GM19239 (cell line): ENCODE measurements around the gene METTL15.
"Not testable (repeated sequence)": the region's sequence is repeated elsewhere in the genome, so short reads cannot be mapped to it uniquely, and the experiment has no call there.

Experiments used
- DNase-seq: peaks from one replicate; pipeline ENCODE4 v3.0.0; 2011; ENCODE audit warnings: low spot score; ENCODE audit not compliant: insufficient read length
- FAIRE-seq: peaks from 2 replicates; lab custom pipeline; 2011; peaks lifted over from hg19 to GRCh38; lab: Jason Lieb, UNC

The METTL15 gene

DNA sequence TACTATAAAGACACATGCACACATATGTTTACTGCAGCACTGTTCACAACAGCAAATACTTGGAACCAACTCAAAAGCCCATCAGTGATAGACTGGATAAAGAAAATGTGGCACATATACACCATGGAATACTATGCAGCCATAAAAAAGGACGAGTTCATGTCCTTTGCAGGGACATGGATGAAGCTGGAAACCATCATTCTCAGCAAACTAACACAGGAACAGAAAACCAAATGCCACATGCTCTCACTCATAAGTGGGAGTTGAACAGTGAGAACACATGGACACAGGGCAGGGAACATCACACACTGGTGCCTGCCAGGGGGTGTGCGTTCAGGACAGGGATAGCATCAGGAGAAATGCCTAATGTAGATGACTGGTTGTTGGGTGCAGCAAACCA lies 164.1 kb downstream of the METTL15 start:
- not testable (repeated sequence) for DNase-seq, FAIRE-seq

DNA sequence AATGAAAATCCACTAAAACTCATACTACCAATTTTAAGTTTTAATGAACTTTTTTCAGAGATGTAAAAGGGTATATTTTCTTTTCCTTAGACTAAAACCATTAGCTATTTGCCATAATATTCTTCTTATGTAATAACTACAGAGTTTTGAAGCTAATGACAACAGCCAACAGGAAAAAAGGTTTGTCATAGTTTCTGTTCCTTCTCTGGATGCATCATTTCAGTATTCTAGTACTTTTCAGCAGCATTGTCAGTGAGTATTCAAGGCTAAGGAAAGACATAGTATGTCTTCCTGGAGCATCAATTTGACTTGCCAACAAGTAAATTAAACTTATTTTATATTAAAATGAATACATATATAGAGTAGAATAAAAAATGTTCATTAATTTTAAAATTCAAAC lies 166.0 kb downstream of the METTL15 start:
- DNase-seq (no peak), FAIRE-seq (no peak)

- DNase-seq: no peak
- FAIRE-seq: no peak
Measured at GRCh38 chr11:28284196-28284595, 176.0 kb downstream of the METTL15 start.

GRCh38 chr11:28289444-28289843 lies 181.3 kb downstream of the METTL15 start:
- FAIRE-seq (no peak), DNase-seq (no peak)

DNA sequence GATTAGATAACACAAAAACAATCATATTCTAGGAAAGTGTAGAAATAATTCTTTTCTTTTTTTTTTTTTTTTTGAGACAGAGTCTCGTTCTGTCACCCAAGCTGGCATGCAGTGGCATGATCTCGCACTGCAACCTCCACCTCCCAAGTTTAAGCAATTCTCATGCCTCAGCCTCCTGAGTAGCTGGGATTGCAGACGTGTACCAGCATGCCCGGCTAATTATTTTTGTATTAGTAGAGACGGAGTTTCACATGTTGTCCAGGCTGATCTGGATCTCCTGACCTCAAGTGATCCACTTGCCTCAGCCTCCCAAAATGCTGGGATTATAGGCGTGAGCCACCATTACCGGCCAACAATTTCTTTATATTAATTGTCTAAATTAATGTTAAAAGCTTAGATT lies 182.8 kb downstream of the METTL15 start:
- not testable (repeated sequence) for FAIRE-seq

DNA sequence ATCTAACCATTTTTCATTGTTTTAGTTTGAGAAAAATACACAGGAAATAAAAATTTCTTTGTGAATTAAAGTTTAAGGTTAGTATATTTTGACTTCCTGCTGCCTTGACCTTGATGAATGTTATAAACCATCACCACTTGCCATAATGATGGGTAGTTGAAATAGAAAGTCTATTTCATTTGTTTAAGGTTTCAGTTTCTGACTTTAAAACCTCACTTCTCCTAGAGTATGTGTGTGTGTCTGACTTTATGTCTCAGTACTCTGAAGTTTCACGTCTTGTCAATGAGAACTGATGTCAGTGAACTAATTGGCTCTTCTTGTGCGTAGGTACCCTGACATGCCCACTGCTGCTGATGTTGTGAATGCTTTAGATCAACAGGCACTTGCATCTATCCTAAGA lies 188.2 kb downstream of the METTL15 start:
- peak; percentile 69 for FAIRE-seq
- DNase-seq: peak; percentile 1

More for the DNA sequence above, 182.8 kb downstream of the METTL15 start:
- not testable (repeated sequence) for DNase-seq

DNA sequence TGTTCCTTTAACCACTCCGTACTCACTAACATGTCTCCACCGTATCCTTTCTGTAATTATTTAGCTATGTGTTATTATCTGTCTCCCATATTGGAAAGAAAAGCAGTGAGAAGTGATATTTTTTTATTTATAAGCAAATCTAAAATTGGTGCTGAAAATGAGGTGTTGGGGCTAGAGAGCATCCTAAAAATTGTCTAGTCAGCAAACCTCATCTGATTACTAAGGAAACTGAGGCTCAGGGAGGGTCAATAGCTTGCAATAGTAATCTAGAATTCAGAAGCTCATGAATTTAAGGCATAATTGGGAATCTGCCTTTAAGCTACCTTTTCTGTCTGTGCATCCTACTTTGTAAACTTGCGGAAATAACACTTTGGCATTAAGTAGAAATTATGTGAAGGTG lies 190.0 kb downstream of the METTL15 start:
- DNase-seq: no peak
- no peak for FAIRE-seq

DNA sequence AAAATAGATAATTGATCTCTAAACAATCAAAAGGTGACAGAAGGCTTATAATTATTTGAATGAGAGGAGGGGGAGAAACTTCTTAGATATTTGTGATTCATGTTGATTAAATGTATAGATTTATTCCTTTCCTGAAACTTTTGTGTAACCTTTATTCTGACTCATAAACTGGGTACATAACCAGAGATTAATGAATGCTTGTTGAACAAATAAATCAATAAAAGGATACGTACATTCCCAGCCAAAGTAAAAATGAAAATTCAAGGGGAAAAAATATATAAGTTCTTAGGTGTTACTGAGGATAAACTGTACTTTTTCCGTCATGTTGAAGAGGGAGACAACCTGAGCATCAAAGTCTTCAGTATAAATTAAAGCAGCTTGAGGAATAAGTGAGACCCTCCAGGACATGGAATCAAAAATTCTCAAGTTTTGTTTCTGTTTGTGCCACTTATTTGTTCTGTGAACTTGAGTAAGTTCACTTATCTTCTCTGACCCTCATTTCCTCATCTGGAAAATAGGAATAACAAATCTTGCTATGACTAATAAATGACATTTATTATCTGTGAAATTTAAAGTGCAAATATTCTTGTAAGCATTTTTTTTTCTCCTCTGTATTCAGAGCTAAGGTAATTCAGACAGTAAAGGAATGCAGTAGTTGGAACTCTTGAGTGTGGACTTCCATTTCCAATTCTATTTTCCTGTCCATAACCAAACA lies 195.4 kb downstream of the METTL15 start:
- FAIRE-seq (no peak), DNase-seq (no peak)

- DNase-seq (no peak), FAIRE-seq (no peak)
Measured at GRCh38 chr11:28315440-28315839, 207.3 kb downstream of the METTL15 start.

GRCh38 chr11:28318871-28319270 lies 210.7 kb downstream of the METTL15 start:
- FAIRE-seq: no peak
- DNase-seq: no peak

DNA sequence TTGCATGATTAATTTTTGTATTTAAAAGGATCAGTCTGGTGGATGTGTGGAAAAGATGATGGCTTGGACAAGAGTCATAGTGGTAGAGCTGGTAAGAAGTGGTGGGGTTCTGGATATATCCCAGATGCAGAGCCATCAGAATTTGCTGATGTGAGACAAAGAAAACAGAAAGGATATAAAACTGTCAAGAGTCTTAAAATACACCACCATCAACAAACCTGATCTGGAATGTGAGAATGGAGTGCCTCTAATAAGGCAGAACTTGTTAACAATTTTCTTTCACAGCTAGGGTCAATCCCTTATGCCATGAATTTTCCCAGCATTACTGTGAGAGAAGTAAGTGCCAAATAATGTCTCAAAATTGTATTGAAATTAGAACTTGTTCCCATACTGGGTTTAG lies 215.4 kb downstream of the METTL15 start:
- DNase-seq (no peak), FAIRE-seq (no peak)

DNA sequence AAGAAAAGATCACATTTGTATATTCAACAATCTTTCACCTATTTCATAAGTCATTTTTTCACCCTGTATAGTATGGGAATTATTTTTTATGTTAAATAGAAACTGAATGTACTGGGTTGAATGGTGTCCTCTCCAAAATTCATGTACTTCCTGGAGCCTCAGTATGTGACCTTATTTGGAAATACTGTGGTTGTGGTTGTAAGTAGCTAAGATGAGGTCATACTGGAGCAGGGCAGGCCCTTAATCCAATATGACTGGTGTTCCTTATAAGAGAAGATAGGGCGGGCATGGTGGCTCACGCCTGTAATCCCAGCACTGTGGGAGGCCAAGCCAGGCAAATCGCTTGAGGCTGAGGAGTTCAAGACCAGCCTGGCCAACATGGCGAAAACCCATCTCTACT lies 224.2 kb downstream of the METTL15 start:
- DNase-seq: not testable (repeated sequence)
- peak; percentile 61 for FAIRE-seq

GRCh38 chr11:28337701-28338100 lies 229.5 kb downstream of the METTL15 start:
- DNase-seq (no peak), FAIRE-seq (no peak)

GRCh38 chr11:28338371-28338770 lies 230.2 kb downstream of the METTL15 start:
- no peak for DNase-seq
- no peak for FAIRE-seq

- DNase-seq: no peak
Measured at GRCh38 chr11:28339488-28339887, 231.3 kb downstream of the METTL15 start.

DNA sequence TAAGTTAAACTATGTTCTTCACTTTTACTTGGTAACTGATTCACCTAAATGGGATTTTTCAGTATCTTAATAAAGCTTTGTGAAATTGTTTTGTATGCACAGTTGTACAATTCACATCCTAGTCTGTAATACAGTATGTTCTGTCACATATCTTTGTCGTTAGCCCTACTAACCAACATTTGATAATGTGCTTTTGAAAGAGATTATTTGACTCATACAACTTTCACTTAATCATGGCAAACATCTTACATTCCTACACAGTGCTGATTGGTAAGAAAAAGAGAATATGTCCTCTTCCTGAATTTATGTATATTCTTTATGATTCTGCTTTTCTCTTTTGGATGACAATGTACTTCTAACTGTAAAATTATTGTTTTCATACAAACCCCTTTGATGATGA lies 234.5 kb downstream of the METTL15 start:
- FAIRE-seq: no peak
- no peak for DNase-seq

More at GRCh38 chr11:28339488-28339887, 231.3 kb downstream of the METTL15 start:
- FAIRE-seq: no peak

- FAIRE-seq (no peak), DNase-seq (no peak)
Measured at GRCh38 chr11:28343304-28344233, 235.4 kb downstream of the METTL15 start.

- DNase-seq (no peak), FAIRE-seq (no peak)
Measured at GRCh38 chr11:28346209-28346608, 238.0 kb downstream of the METTL15 start.

- FAIRE-seq (no peak), DNase-seq (no peak)
Measured at GRCh38 chr11:28346721-28347120, 238.5 kb downstream of the METTL15 start.

DNA sequence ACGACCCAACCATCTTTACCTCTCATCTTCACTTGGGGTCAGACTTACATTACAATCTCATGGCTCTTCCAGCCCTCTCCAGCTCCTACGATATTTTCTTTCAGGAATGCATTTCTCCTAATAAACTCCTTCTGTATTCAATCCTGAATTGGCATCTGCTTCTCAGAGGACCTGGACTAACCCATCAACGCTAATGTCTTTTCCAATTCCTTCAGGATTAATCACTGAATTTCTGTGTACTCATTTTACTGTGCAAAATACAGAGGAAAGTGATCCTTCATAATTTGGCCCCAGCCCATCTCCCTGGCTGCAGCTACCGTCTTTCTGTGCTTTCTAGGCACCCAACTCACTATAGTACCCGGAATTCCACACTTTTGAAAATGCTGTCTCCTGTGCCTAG lies 239.2 kb downstream of the METTL15 start:
- DNase-seq (no peak), FAIRE-seq (no peak)

- no peak for FAIRE-seq
Measured at GRCh38 chr11:28350216-28350615, 242.0 kb downstream of the METTL15 start.

More at GRCh38 chr11:28350216-28350615, 242.0 kb downstream of the METTL15 start:
- DNase-seq: no peak
